ENCODE data around the gene CDK19.
"Not testable (repeated sequence)": the region's sequence is repeated elsewhere in the genome, so short reads cannot be mapped to it uniquely, and the experiment has no call there.

CDK19 gene

DNA sequence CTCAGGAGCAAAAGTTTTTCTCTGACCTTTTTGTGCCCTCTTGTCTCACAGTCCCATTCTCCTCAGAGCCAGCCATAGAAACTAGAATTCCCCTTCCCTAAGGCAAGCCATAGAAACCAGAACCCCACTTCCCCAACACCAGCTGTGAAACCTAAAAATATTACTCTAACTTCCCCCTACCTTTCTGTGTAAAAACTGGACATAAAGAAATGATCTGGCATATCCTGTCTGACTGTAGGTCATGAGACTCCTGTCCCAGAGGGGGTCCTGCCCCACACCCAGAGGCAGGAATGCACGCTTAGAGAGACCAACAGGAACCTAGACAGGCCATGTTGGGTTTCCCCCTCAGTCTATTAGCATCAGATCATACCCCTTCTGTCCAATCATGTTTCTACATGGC is 198.2 kb downstream of the CDK19 start:
- no peak for DNase-seq

DNA sequence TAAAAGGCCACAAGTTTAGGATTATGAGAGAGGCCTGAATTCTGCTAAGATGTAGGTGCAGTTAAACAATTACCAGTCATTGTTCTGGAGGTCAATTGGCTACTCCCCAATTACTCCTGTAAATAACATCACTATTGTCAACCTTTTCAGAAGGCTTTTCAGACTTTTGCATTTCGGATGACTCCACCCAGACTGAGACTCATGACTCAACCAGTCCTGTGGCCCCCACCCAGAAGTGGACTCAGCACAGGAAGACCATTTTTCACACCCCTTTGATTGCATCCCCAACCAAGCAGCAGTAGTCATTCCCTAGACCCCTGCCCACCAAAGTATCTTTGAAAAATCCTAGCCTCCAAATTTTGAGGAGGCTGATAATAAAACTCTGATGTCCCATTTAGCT is 199.5 kb downstream of the CDK19 start:
- no peak for DNase-seq

DNA sequence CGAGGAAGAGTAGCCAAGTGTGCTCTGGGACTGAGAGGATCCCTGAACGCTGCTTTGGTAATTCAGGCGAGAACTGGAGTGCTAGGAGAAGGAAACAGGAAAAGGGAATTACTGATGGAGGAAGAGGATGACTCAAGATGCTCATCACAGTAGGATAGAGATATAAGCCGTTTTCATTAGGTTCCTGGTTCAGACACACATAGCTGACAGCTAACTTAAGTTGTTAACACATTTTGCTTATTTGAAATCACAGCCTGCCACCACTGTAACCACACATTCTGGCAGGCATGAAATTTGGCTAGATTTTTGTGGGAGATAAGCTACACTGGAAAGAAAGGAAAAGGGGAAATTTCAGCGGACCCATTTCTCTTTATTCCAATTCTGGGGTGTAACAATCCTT is 200.7 kb downstream of the CDK19 start:
- DNase-seq, result no peak

DNA sequence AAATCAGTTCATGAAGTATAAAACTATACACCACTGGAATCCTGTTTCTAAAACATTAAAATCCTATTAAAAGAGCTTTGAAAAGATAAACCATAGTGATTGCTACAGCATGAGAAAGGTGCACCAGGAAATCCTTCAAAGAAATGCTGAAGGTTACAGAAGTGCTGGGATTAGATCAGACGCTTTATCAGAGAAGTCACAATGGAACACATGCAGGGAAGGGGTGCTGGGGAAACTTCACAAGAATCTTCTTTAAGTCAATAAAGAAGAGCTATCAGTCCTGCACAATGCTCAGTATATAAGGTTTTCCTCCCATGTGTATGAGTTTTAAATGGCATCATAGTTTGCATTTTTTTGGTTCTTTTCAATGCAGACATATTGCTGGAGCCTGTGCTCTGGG is 201.2 kb downstream of the CDK19 start:
- no peak for DNase-seq

DNA sequence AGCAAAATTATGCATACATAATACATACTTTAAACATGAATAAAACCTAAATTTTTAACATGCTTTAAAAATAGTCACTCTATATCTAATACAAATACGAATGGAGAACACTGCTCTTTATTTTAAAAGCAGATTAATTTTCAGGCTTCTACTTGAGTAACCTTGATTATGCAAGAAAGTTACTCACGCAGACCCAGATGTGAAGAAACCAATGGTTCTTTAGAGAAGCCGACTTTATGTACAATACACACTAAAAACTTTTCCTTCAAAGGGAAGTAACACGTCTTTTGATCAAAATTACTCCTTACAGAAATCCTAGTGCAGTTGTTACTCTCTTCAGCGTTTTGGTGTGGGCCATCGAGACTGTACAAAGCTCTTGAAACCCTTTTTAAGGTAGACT is 201.9 kb downstream of the CDK19 start:
- no peak for DNase-seq

DNA sequence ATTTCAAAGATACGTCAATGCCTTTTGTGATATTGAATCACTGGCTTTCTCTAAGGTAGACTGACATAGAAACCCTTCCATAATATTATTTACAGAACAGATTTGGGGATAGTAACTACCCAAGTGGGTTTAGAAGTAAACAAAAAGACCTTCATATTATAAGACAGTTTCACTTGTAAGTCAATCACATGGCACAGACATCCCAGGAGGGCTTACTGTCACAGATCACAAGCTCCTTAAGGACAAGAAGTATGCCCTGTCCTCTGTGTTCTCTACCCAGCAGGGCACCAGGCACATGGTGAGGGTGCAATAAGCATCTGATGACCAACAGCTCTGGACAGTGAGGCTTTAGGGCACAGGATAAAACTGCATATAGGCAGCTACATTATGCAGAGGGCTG is 203.0 kb downstream of the CDK19 start:
- no peak for DNase-seq

DNA sequence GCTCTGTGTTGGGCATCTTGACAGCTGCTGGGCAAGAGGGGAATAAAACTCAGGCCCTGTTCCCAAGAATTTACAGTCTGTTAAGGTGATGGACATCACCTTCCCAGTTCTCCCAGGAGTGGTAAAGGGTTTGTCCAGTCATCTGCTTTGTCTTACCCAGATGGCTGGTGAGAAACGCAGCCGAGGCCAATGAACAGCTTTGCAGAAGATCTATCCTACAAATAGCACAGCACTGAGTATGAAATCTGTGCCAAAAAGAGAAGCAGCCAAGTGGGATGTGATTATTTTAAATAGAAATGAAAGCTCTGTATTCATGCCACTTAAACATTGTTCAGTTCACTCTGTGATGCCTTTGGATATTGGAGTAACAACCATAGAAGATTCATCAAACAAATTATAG is 206.2 kb downstream of the CDK19 start:
- no peak for DNase-seq

DNA sequence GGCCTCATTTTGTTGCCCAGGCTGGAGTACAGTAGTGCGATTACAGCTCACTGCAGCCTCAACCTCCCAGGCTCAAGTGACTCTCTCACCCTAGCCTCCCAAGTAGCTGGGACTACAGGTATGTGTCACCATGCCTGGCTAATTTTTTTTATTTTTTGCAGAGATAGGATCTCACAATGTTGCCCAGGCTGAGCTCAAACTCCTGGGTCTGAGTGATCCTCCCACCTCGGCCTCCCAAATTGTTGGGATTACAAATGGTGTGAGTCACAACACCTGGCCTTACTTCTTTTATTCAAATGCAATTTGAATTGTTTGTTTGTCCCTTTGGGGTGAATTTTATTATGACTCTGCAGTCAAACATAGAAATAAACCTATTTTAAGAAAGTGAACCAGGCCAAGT is 207.1 kb downstream of the CDK19 start:
- no peak for DNase-seq

DNA sequence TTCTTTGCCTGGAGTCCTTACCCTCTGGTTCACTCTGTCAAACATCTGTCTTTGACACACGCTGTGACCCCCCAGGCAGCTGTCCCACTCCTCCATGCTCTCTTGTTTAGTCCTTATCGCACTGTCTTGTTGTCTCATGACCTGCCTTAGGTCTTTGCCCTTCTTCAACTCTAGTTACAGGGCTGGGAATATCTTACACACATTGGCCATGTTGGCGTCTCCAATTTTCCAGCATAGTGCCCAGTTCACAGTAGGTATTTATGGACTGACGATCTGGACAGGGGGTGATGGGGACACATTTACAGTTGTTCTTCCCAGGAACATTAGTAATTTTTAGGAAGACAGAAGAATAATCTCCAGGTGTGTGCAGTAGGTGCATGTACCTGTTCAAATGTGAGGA is 209.1 kb downstream of the CDK19 start:
- DNase-seq, result no peak

DNA sequence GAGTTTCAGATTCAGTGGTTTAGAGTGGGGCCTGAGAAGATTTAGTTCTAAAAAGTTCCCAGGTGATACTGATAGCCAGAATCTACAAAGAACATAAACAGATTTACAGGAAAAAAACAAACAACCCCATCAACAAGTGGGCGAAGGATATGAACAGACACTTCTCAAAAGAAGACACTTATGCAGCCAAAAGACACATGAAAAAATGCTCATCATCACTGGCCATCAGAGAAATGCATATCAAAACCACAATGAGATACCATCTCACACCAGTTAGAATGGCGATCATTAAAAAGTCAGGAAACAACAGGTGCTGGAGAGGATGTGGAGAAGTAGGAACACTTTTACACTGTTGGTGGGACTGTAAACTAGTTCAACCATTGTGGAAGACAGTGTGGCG is 214.6 kb downstream of the CDK19 start:
- DNase-seq, result not testable (repeated sequence)

DNA sequence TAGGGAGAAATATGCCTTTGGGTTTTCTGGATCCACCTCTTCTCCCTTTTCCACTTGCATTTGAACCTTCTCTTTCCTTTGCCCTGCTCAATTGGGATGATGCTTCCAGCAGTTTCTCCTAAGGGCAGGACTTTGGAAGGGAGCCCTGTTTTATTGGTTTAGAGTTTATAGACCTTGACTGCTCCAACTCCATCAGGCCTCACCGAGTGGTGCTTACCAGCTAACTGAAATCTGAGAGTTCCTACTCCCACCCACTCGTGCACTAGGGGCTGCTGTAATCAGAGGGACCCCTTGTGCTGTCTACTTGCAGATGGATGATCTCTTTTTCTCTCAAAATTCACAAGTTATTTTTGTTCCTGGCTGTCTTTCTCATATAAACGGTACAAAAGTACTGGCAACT is 217.5 kb downstream of the CDK19 start:
- no peak for DNase-seq

DNA sequence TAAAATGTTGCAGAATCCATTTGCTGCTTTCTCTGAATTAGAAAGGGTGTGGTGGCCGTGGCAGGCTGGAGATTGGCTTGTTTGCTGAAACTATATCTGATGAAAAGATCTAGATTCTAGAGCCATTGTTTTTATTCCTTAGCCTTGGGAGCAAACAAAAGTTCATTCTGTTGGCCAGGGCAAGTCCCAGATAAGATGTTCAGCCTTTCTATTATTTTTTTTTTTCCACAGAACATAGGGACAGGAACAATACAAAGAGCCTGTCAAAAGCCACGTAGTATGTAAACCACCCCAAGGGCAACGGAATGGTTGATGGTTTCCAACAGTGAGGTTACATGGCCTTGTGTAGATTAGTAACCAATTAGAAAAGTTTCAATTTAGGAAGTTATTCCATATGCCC is 218.9 kb downstream of the CDK19 start:
- DNase-seq, result no peak

DNA sequence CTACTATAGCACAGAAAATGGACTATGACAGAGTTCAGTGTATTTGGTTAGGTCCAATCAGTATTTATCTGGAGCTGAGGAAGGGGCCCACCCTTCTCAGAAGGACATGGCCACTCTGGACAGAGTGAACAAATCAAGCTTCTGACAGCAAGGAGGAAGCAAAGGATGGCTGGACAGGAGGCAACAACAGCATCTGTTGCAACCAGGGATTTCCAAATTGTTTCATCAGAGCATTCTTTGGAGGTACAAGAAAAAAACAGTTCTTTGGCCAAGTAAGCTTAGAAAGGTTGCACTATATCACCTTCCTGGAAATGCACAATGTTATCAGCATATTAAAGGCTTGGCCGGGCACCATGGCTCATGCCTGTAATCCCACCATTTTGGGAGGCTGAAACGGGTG is 220.2 kb downstream of the CDK19 start:
- no peak for DNase-seq

DNA sequence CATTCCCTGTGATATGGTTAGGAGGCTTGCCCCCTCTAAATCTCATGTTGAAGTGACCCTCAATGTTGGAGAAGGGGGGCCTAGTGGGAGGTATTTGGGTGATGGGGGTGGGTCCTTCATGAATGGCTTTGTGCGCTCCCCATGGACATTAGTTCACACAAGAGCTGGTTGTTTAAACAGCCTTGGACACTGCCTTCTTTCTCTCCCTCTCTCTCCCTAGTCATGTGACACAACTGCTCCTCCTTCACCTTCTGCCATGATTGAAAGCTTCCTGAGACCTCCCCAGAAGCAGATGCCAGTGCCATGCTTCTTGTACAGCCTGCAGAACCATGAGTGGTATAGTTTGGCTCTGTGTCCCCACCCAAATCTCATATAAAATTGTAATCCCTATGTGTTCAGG is 221.6 kb downstream of the CDK19 start:
- no peak for DNase-seq

DNA sequence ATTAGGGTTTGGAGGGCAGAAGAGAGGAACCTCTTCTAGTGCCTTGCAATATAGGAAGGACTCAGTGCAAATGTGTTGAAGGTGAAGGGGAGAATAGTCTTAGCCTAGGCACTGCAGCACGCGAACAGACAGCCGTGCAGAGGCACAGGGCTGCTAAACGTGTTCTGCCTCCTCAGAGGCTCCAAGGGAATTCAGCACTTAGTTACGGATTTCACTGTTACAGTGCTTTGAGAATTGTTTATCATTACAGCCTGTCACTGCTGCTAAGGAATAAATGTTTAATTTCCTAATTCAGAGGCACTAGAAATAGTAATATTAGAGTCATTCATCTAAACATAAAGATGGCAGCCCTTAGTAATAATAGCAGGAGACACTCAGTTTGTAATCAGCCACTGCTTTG is 222.5 kb downstream of the CDK19 start:
- no peak for DNase-seq

DNA sequence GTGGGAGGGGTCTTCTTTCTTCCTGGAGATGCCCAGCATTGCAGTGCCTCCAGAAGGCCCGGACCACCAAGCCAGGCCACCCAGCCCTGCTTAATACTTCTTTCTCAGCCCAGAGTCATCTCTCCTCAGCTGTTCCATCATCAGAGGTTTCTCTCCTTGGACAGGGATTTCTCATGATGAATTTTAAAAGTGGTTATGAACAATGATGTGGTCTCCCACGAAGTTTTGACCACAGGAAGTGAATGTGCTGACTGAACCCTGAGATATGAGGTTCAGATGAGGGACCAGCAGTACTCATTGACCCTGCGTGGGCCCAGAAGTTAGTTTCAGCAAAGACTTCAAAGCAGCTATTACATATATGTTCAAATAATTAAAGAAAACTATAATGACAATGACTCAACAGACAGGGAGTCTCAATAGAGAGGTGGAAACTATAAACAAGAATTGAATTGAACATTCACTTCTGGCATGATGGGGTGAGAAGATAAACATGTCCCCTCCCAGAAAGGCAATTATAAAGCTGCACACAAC is 224.4 kb downstream of the CDK19 start:
- no peak for DNase-seq

DNA sequence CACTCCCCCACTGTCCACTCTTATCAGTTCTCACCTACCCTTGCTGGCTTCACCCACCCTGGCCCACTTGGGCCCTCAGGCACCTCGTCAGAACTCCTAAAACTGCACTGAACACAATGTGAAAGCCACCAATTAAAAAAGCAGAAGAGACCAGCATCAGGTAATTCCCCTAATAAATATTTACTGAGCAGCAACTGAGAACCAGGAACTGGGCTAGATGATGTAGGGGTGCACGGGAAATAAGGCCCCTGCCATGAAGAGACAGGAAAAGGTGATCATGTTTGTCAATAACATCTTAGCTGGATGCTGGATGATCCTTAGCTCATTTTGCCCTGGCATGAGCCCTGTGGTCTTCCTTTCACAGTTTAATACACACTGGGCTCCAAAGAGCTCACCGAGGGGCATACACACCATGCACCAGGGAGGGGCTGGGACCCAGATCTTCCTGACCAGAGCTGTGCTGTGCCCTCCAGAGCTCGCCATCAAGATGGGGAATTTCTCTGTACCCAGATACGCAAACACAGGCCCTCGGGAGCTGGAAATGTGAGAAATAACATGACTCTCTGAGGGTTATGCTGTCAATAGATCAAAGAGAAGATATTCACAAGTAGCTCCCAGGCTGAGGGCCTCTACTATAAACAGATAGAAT is 225.3 kb downstream of the CDK19 start:
- no peak for DNase-seq

DNA sequence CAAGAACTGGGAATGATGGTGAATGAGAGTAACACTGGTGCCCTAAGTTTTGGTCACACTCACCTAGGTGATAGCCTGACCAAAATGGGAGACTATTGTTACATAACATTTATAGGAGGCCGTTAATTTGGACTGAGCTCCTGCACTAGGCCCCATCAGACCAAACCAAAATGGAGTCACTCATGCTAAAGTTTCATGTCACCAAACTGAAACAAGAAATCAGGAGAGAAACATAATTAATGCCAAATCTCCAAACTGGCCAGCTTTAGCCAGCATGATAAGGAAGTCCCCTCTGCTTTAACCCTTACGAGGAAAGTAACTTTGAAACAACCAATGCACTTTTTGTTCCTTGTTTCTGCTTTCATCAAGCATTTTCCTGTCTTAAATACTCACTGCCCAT is 227.9 kb downstream of the CDK19 start:
- DNase-seq, result no peak

DNA sequence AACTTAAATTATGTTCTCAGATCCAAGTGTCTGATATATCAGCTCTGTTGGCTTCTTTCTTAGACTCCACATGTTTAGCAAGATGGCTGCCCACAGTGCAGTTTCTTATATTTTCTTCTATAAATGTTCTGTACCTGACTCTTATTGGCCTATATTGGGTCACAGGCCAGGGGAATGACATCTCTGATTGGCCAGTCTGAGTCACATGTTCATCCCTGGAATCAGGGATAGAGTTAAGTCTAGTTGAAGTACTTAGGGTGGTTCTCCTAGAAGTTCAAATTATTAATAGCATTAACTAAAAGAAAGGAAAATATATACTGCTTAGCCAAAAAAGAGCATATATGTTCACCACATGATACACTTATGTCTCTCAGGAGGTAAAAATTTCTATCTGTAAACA is 233.6 kb downstream of the CDK19 start:
- DNase-seq, result no peak

DNA sequence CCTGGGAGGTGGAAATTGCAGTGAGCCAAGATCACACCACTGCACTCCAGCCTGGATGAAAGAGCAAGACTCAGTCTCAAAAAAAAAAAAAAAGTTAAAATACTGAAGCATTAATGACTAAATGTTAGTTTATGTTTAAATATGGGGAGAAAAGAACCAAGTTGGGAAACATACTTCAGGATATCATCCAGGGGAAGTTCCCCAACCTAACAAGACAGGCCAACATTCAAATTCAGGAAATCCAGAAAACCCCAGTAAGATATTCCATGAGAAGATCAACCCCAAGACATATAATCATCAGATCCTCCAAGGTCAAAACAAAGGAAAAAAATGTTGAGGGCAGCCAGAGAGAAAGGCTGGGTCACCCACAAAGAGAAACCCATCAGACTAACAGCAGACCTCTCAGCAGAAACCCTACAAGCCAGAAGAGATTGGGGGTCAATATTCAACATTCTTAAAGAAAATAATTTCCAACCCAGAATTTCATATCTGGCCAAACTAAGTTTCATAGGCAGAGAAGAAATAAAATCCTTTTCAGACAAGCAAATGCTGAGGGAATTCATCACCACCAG is 237.6 kb downstream of the CDK19 start:
- not testable (repeated sequence) for DNase-seq

DNA sequence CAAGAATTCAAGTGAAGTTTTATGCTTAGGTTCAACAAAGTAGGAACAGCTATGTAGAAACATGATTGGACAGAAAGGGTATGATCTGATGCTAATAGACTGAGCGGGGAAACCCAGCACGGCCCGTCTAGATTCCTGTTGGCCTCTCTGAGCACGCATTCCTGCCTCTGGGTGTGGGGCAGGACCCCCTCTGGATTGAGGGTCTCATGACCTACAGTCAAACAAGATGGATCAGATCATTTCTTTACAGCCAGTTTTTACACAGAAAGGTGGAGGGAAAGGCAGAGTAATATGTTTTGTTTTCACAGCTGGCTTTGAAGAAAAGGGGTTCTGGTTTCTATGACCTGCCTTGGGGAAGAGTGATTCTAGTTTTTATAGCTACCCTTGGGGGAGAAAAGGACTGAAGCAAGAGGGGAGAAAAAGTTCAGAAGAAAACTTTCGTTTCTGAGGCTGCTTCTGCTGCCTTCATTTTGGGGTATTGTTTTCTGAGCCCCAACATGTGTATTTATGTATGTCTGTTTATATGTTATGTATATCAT is 239.3 kb downstream of the CDK19 start:
- DNase-seq, result no peak

DNA sequence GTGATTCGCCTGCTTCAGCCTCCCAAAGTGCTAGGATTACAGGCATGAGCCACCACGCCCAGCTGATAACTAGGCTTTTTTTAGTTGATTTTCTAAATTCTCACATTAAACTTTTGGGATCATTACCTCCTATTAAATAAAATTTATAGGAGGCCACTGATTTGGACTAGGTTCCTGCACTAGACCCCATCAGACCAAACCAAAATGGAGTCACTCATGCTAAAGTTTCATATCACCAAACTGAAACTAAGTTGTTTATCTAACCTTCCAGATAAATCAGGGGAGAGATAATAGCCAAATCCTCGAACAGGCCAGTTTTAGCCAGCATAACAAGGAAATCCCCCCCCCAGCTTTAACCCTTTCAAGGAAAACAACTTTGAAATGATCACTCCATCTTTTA is 240.5 kb downstream of the CDK19 start:
- no peak for DNase-seq

DNA sequence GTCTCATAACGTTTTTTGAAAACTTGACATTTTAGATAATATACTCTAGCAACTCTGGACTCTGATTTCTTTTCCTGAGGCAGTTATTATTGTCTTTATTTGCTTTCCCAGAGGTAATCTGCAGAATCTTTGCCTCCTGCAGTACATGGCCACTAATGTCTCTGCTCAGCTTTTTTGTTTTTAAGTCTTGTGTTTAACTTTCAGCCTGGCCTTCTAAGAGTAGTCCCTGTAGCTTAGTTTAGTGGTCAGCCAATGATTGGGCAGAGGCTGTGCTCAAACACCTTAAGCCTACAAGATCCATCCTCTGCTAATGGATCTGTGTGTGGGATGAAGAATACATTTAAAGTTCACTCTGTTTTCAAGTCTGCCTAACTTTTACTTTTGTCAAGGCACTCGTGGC is 241.7 kb downstream of the CDK19 start:
- DNase-seq, result no peak

DNA sequence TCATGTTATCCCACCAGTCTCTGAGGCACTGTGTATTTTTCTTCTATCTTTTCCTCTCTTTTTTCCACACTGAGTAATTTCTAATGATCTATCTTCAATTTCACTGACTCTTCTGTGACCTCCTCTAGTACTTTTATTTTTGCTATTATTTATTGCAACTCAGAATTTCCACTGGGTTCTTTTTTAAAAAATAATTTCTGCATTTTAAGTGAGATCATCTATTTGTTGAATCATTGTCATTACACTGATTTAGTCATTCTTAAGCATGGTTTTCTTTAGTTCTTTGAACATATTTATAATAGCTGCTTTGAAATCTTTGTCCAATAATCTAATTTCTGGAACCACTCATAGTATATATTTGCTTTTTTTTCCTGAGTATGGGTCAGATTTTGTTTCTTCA is 242.1 kb downstream of the CDK19 start:
- no peak for DNase-seq

Measured in CD4-positive, alpha-beta T cell treated with Interleukin-21 for 1 hour (primary cell).